Limb (tissue), 2 donors: ENCODE data around the gene RAET1E.
A peak's percentile ranks its signal among the peaks of the same experiment; 100 is the strongest.
"Not testable (repeated sequence)": the region's sequence is repeated elsewhere in the genome, so short reads cannot be mapped to it uniquely, and the experiment has no call there.

Experiments used
- DNase-seq, 2 donors: peaks; one replicate each; pipeline ENCODE4 v3.0.0-alpha.2; 2016; ENCODE audit errors: extremely low spot score in 2 of 2

RAET1E gene

GRCh38 chr6:149862922-149863697 is 34.8 kb downstream of the RAET1E start:
- DNase-seq: peak; percentile 63 to 81

DNA sequence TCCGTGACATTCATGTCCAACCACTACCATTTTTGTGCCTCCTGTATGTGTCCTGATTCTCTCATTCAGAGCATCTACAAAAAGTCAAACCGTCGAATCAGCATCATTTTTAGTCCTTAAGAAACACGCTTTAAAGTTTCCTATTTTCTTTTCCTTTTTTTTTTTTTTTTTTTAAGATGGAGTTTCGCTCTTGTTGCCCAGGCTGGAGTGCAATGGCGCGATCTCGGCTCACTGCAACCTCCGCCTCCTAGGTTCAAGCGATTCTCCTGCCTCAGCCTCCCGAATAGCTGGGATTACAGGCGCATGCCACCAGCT is 35.5 kb downstream of the RAET1E start:
- DNase-seq: not testable (repeated sequence)

- DNase-seq: no peak
Measured at GRCh38 chr6:149861603-149862423, 36.1 kb downstream of the RAET1E start.

DNA sequence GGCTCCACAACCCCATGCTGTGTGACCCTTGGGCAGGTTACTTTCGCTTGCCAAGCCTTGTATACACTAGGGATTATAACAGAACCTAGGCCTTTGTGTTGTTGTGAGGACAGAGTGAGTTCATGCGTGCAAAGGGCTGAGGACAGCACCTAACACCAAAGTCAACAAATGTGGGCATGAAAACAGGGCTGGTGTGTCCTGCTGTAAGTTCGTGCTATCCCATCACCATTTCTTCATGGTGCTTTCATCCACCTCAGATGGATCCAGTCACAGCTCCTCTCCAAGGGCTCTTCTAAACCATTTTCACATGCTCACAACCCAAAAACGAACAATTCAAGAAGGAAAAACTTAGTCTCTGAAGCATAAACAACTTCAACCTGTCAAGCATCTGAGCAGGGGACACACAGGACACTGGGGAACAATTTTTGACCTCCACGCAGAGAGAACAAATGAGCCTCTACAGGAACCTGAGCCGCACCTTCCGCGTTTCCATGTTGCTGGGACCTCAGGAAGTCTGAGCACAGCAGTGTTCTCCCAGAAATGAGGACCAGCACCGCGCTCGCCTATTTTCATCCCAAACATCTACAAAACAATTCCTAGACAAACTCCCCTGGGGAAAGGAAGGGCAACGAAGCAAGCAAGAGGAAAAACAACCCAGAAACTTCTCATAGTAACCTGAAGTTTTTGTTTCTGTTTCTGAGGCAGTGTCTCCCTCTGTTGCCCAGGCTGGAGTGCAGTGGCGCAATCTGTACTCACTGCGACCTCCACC is 36.9 kb downstream of the RAET1E start:
- DNase-seq: no peak

- no peak for DNase-seq
Measured at GRCh38 chr6:149860513-149860833, 37.4 kb downstream of the RAET1E start.

GRCh38 chr6:149859938-149860337 is 38.0 kb downstream of the RAET1E start:
- no peak for DNase-seq

DNA sequence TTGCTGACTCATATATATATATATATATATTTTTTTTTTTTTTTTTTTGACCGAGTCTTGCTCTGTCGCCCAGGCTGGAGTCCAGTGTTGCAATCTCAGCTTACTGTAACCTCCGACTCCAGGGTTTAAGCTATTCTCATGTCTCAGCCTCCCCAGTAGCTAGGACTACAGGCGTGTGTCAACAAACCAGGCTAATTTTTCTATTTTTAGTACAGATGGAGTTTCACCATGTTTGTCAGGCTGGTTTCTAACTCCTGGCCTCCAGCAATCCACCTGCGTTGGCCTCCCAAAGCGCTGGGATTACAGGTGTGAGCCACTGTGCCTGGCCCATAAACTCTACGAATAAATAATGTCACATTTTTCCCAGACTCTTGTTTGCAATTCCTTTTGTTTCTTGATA is 38.5 kb downstream of the RAET1E start:
- DNase-seq: no peak

- DNase-seq: no peak
Measured at GRCh38 chr6:149857541-149857940, 40.4 kb downstream of the RAET1E start.

DNA sequence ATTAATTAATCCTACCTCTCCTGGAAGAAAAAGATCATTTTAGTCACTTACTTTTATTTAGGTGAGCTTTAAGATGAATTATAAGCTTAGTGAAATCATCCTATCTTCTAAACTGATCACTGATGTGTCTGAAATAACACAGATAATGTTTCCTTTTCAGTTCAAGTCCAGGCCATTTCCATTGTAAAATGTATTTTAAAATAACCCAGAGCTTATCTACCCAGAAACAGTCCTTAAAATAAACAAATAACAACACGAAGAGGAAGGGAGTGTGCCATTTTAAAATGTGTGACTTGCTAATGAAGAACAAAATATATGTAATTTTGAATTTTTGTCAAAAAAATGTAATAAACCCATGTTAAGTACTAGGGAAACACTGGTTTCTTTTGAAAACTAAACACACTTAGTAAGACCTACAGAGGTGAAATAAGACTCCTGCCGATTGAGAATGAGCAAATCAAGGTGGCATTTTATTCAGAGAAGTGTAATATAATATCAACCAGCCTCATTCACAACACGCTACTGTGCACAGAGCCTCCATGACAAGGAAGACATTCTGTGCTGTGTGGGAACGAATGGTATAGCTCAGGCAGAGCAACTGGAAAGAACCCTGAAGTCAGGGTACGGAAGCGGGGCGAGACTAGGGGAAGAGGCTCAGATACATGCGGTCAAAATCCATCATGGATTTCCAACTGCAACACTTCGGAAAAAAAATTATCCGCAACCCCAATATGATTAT is 41.5 kb downstream of the RAET1E start:
- no peak for DNase-seq

GRCh38 chr6:149855741-149856140 is 42.2 kb downstream of the RAET1E start:
- DNase-seq: no peak

- no peak for DNase-seq
Measured at GRCh38 chr6:149855040-149855654, 42.8 kb downstream of the RAET1E start.

DNA sequence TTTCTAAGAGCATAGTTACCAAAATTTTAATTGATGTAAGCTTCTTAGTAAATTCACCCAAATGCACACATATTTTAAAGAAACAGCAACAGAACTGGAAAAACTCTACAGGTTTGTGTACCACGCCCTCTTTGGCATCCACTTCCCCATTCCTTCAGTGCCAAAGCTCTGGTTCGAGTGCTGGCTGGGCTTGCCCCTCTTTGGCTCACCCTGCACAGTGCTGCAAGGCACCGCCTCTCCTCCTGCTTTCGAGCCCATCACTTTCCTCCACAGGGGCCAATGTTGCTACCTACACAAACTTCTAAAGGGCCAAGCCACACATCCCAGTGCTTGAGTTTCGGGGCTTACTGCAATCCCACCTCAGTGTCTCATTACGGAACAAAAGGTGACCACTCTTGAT is 43.4 kb downstream of the RAET1E start:
- no peak for DNase-seq

DNA sequence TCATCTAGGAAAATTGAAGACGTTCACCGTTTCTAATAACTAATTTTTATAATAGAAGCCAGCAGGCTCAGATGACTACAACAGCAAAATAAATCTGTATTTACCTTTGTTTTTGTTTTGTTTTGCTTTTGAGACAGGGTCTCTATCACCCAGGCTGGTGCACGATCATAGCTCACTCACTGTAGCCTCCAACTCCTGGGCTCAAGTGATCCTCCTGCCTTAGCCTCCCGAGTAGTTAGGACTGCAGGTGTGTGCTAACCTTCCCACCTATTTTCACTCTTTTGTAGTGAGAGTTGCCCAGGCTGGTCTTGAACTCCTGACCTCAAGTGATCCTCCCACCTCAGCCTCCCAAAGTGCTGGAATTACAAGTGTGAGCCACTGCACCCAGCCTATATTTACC is 43.9 kb downstream of the RAET1E start:
- not testable (repeated sequence) for DNase-seq

GRCh38 chr6:149852881-149853280 is 45.0 kb downstream of the RAET1E start:
- no peak for DNase-seq

- no peak for DNase-seq
Measured at GRCh38 chr6:149852180-149852579, 45.7 kb downstream of the RAET1E start.

- no peak for DNase-seq
Measured at GRCh38 chr6:149851461-149852110, 46.3 kb downstream of the RAET1E start.

DNA sequence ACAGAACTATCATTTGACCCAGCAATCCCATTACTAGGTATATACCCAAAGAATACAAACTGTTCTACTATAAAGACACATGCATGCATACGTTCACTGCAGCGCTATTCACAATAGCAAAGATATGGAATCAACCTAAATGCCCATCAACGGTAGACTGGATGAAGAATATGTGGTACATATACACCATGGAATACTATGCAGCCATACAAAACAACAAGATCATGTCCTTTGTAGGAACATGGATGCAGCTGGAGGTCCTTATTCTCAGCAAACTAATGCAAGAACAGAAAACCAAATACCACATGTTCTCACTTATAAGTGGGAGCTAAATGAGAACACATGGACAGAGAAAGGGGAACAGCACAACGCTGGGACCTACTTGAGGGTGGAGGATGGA is 49.6 kb downstream of the RAET1E start:
- DNase-seq: not testable (repeated sequence)
